GM18511 (cell line): ENCODE measurements around the gene MRAP.
"Not testable (repeated sequence)": the region's sequence is repeated elsewhere in the genome, so short reads cannot be mapped to it uniquely, and the experiment has no call there.

ENCODE experiments used
- ATAC-seq: cut with Tn5 transposase; IDR thresholded peaks from one replicate; pipeline ENCODE4 v1.9.1; 2021; ENCODE audit warnings: mild to moderate bottlenecking, moderate library complexity; ENCODE audit not compliant: unreplicated experiment

The MRAP gene

DNA sequence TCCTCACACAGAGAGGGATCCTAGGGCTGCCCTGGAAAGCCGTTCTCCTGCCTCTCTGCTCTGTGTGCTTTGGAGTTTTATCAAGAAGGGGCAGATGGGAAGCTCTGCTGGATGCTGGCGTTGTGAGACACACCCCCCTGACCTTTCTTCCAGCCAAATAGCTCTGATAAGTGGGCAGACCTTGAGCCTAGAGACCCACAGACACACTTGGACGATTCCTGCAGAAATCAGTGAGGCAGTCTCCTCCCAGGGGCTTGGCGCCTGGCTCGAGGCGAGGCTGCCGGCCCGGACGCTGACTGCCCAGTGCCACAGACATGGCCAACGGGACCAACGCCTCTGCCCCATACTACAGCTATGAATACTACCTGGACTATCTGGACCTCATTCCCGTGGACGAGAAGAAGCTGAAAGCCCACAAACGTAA lies at the start of gene MRAP:
Gene MRAP, plus strand, starts transcription at position 198 of the 424 bp plus-strand sequence. Its CDS starts 117 bp downstream, at position 315.
- no peak for ATAC-seq

DNA sequence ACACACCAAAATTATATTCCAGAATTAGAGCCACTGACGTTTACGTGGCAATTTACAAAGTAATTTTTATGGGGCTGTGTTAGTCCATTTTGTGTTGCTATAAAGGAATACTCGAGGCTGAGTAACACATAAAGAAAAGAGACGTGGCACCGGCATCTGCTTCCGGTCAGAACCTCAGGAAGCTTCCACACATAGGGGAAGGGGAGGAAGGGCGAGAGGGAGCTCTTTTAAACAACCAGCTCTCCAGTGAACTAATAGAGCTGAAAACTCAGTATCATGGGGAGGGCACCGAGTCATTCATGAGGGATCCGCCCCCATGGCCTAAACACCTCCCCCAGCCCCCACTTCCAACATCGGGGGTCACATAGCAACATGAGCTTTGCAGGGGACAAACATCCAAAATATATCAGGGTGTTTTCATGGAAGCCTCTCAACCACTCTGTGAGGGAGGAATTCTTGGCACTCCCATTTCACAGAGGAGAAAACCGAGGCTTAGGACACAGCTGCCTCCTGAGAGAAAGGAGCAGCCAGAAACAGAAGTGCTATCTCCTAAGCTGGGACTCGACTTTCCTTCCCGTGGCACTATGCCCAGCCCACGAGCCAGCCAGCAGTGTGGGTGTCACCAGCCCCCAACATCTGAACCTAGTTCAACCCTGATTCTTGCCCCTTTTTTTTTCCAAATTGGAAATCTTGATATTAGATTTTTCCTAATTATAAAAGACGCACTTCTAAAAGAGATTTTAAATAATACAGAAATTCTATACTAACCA lies 49.0 kb upstream of the MRAP start:
- ATAC-seq, result no peak

DNA sequence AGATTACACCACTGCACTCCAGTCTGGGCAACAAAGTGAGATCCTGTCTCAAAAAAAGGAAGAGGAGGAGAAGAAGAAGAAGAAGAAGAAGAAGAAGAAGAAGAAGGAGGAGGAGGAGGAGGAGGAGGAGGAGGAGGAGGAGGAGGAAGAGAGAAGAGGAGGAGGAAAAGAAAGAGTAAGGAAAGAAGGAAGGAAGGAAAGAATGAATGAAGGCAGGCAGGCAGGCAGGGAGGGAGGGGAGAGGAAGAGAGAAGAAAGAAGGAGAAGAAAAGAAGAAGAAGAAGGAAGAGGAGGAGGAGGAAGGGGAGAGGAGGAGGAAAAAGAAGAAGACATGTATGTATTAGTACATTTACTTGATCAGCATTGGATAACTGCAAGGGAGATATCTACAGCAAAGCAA lies 46.5 kb upstream of the MRAP start:
- no peak for ATAC-seq

DNA sequence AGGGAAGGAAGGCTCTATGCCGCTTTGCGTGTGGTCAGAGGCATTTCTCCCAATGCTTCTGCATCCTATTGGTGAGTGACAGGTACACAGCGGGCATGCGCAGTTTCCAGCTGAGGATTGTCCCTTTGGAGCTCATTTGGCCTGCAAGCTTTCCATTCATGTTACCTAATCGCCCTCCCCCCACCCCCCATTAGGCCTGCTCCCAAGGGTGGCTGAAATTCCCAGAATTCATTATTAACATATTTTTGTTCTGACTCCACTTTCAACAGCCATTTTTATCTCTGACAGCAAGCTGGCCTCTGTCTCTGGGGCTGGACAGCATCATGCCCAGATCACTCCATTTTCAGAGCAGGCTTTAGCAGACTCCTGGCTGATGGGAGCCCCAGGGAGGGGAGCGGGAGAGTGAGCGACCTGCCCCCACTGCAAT lies 45.4 kb upstream of the MRAP start:
- ATAC-seq, result no peak

DNA sequence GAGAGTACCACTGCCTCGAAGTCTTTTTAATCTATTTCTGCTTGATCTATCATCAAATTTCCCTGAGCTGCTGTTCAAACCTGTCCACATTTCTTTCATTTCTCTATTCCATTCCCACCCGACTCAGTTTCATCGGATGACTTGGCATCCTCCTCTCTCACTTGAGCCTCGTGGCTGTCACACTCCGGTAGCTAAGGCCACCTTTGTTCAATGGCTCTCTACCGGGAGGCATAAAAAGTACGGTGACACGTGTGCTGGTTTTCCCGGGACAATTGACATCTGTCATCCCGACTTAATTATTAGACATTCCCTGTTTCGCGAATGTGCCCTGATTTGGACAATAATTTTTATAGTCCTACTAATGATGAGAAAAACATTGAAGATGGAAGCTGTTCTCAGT lies 42.4 kb upstream of the MRAP start:
- no peak for ATAC-seq

DNA sequence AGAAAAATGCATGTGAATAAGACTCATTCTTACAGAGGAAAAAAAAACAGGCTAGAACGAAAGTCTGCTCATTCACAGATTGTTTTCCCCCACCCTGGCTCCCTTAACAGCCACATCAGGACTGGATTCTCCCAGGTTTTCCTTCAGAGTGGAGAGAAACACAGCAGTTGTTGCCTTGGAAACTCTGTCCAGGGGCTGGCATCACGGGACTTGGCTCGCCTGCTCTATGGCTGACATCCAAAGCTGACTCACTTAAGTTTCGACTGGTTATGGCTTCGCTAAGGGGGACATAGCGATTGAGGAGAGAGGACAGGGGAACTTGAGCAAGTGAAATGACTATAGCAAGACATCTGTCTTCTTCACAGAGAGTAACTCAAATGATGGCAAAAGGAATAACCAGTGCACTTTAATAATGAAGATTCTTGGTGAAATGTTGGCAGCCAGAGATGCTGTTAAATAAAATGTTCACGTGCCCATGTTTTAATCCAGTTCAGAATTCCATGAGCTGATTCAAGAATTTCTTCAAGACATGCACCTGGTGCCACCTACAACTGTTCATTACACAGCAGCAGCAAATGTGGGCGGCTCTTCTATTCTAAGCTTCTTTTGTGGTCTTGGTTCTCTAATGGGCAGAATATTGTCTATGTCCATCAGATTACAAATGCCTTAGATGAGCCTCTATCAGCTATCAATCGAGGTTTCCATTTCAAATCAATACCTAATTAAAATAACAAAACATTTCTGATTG lies 41.6 kb upstream of the MRAP start:
- ATAC-seq, result no peak

DNA sequence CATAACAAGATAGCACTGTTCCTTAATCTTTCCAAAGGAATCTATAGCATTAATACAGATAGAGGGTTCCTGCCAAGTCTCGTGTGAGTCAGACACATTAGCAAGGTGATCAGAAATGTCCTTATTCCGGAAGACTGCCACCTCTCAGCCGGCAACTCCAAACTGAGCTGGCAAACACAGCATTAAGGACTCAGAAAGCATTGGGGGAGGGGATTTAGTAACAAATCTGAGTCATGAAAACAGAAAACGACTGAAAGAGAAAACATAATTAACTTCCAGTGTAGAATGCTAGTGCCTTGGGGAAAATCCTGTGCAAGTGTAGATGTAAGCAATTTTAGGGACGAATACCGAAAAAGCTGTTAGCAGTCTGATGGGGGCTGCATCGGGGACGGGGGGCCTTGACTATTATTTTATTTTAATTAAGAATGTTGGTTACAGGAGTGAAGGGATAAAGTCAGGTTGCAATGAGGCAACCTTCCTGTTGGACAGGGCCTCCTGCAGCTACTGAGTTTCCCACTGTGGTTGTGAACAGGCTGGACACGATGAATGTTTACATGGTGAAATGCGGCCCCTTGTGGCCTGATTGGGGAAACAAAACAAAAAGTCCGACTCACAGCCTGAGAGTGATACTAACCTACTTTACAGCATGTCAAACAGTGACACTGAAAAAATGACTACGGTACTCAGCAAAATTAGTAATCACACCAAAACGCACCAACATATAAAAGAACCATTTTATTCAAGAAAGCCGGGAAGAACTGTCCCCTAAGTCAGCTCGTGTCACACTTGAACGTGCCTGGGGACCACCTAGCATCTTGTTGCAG lies 40.5 kb upstream of the MRAP start:
- ATAC-seq, result peak; percentile 73

DNA sequence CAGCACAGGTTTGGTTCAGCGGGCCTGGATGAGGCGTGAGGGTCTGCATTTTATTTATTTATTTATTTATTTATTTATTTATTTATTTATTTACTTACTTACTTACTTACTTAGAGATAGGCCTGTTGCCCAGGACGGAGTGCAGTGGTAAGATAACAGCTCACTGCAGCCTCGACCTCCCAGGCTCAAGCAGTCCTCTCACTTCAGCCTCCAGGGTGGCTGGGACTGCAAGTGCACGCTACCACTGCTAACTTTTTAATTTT lies 39.9 kb upstream of the MRAP start:
- not testable (repeated sequence) for ATAC-seq

DNA sequence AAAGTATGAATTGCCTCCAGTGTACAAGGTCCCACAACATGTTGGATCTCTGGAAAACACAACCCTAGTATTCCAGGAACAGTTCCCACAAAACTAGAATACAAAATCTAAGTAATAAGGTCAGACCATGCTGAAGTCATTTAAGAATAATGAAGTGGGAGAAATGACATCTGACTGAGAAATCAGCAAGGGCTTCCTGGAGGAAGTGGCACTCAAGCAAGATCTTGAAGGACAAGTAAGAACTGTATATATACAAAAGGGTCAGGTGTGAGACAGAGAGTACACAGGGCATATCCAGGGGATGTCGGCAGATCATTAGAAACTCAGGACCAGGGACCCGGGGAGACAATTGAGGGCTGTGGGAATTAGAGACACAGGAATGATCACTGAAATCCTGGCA lies 38.5 kb upstream of the MRAP start:
- ATAC-seq, result no peak

DNA sequence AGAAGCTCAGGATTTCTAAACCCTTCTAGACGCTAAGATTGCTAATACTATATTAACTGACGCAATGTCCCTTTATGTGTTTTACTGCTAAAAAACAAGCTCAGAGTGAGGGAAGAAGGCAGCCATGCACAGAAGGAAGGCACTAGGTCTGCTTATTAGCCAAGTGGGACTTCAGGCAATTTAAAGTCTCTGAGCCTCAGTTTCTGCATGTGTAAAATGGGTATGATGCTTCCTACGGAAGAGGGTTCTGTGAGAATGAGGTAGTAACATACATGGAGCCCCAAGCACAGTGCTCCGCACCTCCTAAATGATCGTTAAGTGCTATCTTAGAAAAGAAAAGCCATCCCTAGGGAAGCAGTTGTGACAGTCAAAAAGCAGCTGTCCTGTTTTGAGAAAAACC lies 36.7 kb upstream of the MRAP start:
- ATAC-seq, result no peak

DNA sequence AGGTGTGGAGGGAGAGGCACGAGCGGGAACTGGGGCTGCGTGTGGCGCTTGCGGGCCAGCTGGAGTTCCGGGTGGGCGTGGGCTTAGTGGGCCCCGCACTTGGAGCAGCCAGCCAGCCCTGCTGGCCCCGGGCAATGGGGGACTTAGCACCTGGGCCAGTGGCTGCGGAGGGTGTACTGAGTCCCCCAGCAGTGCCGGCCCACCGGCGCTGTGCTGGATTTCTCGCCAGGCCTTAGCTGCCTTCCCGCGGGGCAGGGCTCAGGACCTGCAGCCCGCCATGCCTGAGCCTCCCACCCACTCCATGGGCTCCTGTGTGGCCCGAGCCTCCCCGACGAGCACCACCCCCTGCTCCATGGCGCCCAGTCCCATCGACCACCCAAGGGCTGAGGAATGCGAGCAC lies 33.3 kb upstream of the MRAP start:
- not testable (repeated sequence) for ATAC-seq

DNA sequence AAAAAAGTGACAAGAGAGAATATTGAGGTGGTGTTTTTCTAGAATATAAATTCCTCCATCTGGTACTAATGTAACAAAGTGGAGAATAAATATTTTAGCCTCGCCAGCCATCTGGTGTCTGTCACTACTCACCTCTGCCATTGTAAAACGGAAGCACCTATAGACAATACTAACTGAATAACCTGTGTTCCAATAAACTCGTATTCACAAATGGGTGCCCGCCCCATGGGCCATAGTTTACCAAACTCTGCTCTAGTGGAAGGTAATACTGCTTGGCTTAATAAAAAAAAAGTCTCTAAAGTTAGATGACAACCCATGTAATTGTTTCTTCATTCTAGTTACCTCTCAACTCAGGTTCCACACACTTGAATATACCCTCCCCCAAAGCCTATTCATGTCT lies 27.9 kb upstream of the MRAP start:
- no peak for ATAC-seq

DNA sequence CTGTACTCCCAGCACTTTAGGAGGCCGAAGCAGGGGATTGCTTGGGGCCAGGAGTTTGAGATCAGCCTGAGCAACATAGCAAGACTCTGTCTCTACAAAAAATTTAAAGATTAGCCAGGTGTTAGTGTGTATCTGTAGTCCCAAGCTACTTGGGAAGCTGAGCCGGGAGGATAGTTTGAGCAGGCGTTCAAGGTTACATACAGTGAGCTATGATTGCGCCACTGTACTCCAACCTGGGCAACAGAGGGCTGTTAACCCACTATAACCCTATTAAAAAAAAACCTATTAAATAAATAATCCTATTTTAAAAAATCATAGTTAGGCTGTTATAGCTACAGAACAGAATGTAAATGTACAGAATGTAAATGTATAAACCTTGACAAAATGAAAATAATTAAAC lies 22.0 kb upstream of the MRAP start:
- ATAC-seq, result no peak

DNA sequence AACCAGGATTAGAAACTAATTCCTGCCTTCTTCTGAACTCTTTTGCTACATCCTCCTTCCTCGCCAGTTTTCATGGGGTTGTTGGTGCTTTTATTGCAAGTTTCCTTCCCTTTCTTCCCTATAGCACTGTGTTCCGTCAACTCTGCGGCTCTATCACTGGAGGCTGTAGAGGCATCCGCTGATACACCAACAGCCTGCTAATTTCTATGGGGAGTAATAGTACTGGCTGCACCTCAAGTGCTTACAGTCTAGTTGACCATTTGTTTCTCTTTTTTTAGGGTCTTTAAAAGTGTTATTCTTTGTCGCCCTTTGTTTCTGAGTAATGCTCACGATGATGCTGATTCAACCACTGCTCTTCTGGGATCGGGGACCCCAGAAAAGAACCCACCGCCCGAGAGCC lies 20.6 kb upstream of the MRAP start:
- no peak for ATAC-seq

DNA sequence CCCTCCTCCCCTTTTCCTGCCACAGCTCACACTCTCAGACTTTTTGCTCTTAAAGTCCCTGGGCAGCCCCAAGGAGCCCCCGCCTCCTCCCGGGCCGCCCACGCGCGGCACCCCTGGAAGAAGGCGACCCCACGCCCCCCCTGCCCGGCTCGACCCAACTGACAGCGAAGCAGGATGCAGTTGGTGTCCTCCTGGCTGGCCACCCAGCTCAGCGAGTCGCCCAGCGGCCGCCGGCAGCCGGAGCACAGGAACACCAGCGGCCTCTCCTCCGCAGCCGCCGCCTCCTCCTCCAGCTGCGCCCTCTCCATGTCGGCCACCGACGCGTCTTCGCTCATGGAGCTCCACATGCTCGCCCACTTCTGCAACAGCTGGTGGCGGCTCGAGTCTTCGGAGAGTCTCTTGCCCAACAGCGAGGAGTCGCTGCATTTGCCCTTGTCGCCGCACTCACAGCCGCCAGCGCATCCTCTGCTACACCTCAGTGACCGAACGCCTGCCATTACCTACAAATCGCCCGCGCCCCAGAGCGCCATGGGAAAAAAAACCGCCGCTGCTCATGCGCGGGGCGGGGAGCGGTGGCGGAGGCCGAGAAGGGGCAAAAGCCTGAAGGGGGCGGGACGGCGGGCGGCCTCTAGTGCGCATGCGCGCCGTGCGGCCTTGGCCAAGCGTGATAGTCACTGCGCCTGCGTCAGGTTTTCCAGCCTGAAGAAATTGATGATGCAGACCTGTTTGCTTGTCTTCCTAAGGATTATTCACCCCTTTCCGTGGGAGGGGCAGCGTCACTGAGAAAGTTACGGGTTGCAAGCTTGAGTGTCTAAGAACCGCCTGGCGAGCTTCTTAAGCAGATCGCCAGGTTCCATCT lies 19.9 kb upstream of the MRAP start, which contains the start of gene MIS18A:
Gene MIS18A, minus strand, starts transcription at position 532 of the 859 bp plus-strand sequence. Its CDS starts 35 bp downstream, at position 497.
- peak; percentile 93 for ATAC-seq

DNA sequence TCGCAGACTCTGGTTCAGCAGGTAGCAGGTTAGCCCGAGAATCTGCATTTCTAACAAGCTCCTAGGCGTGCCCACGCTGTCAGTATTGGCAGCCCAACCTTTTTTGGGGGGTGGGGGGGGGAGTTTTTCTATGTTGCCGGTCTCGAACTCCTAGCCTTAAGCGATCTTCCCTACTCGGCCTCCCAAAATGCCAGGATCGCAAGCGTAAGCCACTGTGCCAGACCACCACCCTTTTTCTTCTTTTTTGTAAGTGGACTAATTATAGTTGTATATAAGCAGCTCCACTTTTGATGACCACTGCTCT lies 19.3 kb upstream of the MRAP start:
- peak; percentile 42 for ATAC-seq

DNA sequence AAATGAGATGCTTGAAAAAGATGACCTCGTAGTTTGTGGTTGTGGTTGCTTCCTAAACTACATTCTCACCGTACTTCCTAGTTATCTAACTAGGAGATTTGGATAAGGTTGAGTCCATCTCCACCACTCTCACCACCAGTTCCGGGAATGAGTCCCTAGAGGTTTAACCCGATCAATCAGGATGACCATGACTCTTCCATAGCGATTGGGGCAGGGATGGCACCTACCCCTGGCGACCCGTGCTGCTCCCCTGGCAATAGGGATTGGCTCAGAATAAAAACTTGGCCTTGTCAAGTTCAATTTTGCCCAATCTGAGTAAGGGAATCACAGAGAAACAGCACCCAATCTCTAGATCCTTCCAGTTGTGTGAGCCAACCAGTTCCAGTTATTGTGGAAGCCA lies 17.1 kb upstream of the MRAP start:
- ATAC-seq, result no peak

DNA sequence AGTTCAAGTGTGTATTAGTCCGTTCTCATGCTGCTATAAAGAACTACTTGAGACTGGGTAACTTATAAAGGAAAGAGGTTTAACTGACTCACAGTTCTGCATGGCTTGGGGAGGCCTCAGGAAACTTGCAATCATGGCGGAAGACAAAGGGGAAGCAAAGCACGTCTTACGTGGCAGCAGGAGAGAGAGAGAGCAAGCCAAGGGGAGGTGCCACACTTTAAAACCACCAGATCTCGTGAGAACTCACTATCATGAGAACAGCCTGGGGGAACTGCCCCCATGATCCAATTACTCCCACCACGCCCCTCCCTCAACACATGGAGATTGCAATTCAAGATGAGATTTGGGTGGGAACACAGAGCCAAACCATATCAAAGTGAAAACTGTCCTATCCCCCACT lies 15.7 kb upstream of the MRAP start:
- ATAC-seq, result no peak

DNA sequence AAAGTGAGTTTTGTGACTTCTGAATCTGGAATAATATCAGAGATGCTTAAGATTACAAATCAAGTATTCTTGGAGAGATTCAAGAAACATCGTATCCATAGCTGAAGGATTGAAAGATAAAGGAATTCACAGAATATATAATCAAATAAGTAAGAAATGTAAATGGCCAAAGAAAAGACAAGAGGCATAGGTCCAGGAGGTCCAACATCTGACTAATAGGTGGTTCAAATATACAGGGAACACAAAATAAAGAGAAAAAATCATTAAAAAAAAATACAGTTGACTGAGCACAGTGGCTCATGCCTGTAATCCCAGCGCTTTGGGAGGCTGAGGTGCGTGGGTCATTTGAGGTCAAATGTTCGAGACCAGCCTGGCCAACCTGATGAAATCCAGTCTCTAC lies 13.2 kb upstream of the MRAP start:
- no peak for ATAC-seq

DNA sequence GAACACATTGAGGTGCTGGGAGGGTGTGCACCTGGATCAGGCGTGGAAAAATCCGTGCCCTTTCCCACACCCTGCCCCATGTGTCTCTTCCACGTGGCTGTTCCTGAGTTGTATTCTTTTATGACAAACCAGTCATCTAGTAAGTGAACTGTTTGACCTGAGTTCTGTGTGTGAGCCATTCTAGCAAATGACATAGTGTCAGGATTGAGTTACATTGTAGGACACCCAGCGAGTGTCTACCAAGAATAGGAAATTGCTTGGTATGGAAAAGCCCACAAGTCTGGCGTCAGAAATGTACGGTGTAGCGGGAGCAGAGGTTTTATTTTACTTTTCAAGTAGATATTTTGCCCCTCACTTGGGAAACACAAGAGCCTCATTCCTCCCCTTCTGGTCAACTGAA lies 1.2 kb upstream of the MRAP start:
- ATAC-seq, result no peak

DNA sequence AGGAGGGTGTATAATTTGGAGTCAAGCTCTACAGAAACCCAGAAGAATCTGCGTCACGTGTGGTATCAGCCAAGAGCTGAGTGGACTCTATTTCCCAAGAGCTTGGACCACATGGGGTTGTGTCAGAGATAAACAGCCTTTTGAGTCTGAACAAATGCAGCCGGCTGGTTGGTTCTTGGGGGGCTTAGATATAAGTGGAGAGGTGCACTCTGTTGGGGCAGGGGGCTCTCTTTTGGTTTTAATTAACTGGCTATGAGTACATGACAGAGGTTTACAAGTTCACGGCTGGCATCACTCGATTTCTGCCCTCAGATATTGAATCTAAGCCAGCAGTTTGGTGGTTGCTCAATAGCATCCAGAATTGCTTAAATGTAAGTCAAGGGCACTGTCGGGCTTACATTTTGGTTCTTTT lies 501 bp upstream of the MRAP start:
- ATAC-seq, result no peak
